GM23338 (cell line): Measurements from ENCODE around the gene C17orf114.

Experiments
- ATAC-seq: fragments of 200-7000 bp; cut with Tn5 transposase; 3 replicates; pipeline ENCODE4 v1.9.1; 2020
- DNase-seq: peaks from one replicate; pipeline ENCODE4 v3.0.0-alpha.2; 2015; ENCODE audit warnings: low spot score
- H2AFZ ChIP-seq: fragments of 200-600 bp; sonication (generic); 2 replicates; pipeline ENCODE4 v1.8.0; 2016; ENCODE audit warnings: antibody characterized with exemption, mild to moderate bottlenecking, moderate library complexity
- H3F3A ChIP-seq: fragments of 200-600 bp; sonication (generic); replicated peaks from 2 replicates; pipeline ENCODE4 v1.8.0; 2017; ENCODE audit warnings: antibody characterized with exemption, mixed run types, low read depth
- H3K27ac ChIP-seq: fragments of 200-600 bp; sonication (generic); 2 replicates; pipeline ENCODE4 v1.6.1; 2016; ENCODE audit warnings: low read depth
- H3K27me3 ChIP-seq: fragments of 200-600 bp; sonication (generic); 2 replicates; pipeline ENCODE4 v1.8.0; 2016; ENCODE audit warnings: mild to moderate bottlenecking, mixed run types, moderate library complexity; ENCODE audit not compliant: insufficient read depth
- H3K36me3 ChIP-seq: fragments of 200-600 bp; sonication (generic); 2 replicates; pipeline ENCODE4 v1.8.0; 2016; ENCODE audit warnings: mild to moderate bottlenecking; ENCODE audit not compliant: insufficient read depth
- H3K4me1 ChIP-seq: fragments of 200-600 bp; sonication (generic); 2 replicates; pipeline ENCODE4 v1.8.0; 2016; ENCODE audit warnings: mild to moderate bottlenecking, moderate library complexity; ENCODE audit not compliant: insufficient read depth
- H3K4me2 ChIP-seq: fragments of 200-600 bp; sonication (generic); 2 replicates; pipeline ENCODE4 v1.7.1; 2017; ENCODE audit warnings: mixed run types
- H3K4me3 ChIP-seq: fragments of 200-600 bp; sonication (generic); 2 replicates; pipeline ENCODE4 v1.6.1; 2016; ENCODE audit warnings: mixed run types
- H3K79me2 ChIP-seq: fragments of 200-600 bp; sonication (generic); replicated peaks from 2 replicates; pipeline ENCODE4 v1.8.0; 2017; ENCODE audit warnings: mild to moderate bottlenecking; ENCODE audit not compliant: insufficient read depth
- H3K9me2 ChIP-seq: fragments of 200-600 bp; sonication (generic); 2 replicates; pipeline ENCODE4 v1.8.0; 2017; ENCODE audit not compliant: insufficient read depth
- H4K20me1 ChIP-seq: fragments of 200-600 bp; sonication (generic); replicated peaks from 2 replicates; pipeline ENCODE4 v1.8.0; 2017; ENCODE audit warnings: mild to moderate bottlenecking; ENCODE audit not compliant: insufficient read depth
- H3K27ac Mint-ChIP-seq: 2 replicates; pipeline ENCODE4 v1.8.0; 2020; ENCODE audit warnings: inconsistent platforms, mild to moderate bottlenecking, moderate library complexity, mixed read lengths
- H3K27me3 Mint-ChIP-seq: 3 replicates; pipeline ENCODE4 v1.8.0; 2022; ENCODE audit warnings: low read depth, mild to moderate bottlenecking, moderate library complexity, mixed read lengths, inconsistent platforms; ENCODE audit not compliant: insufficient read depth, poor library complexity
- H3K36me3 Mint-ChIP-seq: 3 replicates; pipeline ENCODE4 v1.8.0; 2021; ENCODE audit warnings: low read depth, mild to moderate bottlenecking, inconsistent platforms, moderate library complexity, mixed read lengths
- H3K4me1 Mint-ChIP-seq: 3 replicates; pipeline ENCODE4 v1.8.0; 2020; ENCODE audit warnings: mild to moderate bottlenecking, inconsistent platforms, mixed read lengths
- H3K4me3 Mint-ChIP-seq: 3 replicates; pipeline ENCODE4 v1.8.0; 2021; ENCODE audit warnings: moderate library complexity, mild to moderate bottlenecking, inconsistent platforms, mixed read lengths
- H3K9me3 Mint-ChIP-seq: 3 replicates; pipeline ENCODE4 v1.8.0; 2020; ENCODE audit warnings: moderate library complexity, mild to moderate bottlenecking, inconsistent platforms, mixed read lengths
- CREB1 ChIP-seq: fragments of 250-450 bp; sonication (Bioruptor Pico); IDR thresholded peaks from 2 replicates; pipeline ENCODE4 v1.5.0; 2020; ENCODE audit warnings: low read depth, mild to moderate bottlenecking, moderate library complexity
- EZH2 ChIP-seq: fragments of 200-600 bp; sonication (generic); IDR thresholded peaks from one replicate; pipeline ENCODE4 v1.8.0; 2017; ENCODE audit warnings: antibody characterized with exemption, mild to moderate bottlenecking, low read depth; ENCODE audit not compliant: unreplicated experiment
- EZH2phosphoT487 ChIP-seq: fragments of 200-600 bp; sonication (generic); IDR thresholded peaks from one replicate; pipeline ENCODE4 v1.8.1; 2018; ENCODE audit warnings: antibody characterized with exemption; ENCODE audit not compliant: unreplicated experiment
- JUNB ChIP-seq: IDR thresholded peaks from one replicate; pipeline ENCODE4 v1.6.1; 2016; ENCODE audit warnings: antibody characterized with exemption; ENCODE audit not compliant: unreplicated experiment
- NANOG ChIP-seq: IDR thresholded peaks from 2 replicates; pipeline ENCODE4 v1.6.1; 2016; ENCODE audit warnings: antibody characterized with exemption, borderline replicate concordance
- POLR2AphosphoS5 ChIP-seq: IDR thresholded peaks from 2 replicates; pipeline ENCODE4 v1.6.1; 2016; ENCODE audit warnings: antibody characterized with exemption, low read depth
- ZNF331 ChIP-seq: fragments of 250-450 bp; sonication (Bioruptor Pico); IDR thresholded peaks from 2 replicates; pipeline ENCODE4 v1.5.0; 2020; ENCODE audit warnings: low read depth, mild to moderate bottlenecking, moderate library complexity
- TF ChIP-seq, protein P1 (sequence below), 2 experiments: fragments of 200-600 bp in 1 of 2; sonication (generic) in 1 of 2; conservative IDR thresholded peaks; 2 replicates each; pipeline versions ENCODE4 v1.5.1 to v1.6.1; 2016 to 2017; ENCODE audit warnings: antibody characterized with exemption in 2 of 2, low read depth in 2 of 2, mild to moderate bottlenecking in 2 of 2, moderate library complexity in 1 of 2

C17orf114 gene

DNA sequence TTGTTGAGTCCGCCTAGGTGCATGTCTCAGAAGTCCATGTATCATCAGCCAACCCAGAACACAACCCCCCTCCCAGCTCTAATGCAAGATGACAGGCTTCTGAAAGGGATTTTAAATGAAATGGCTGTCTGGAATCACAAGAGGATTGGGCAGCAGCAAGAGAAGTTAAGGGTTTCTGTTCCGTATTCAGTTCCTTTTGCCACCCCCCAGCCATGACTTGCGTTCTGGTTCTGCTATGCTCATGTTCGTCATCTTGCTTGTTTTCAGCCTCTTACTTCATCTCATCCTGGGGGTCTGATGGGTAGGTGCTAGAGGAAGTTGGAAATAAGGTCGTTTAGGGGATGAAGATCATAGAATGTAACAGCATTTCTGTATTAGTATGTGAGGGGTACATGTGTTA is 43.0 kb upstream of the C17orf114 start:
- no peak overlapping the region for H3K27ac Mint-ChIP-seq
- Histone ChIP-seq H3K9me2 (no peaks in the 10 kb centered on the region), H3K4me1 (peaks cover 25% of the 10 kb centered on the region), H3K36me3 (no peaks in the 10 kb centered on the region), H3K27ac (no peak overlapping the region), H3K4me2 (no peak overlapping the region), H3K27me3 (no peaks in the 10 kb centered on the region), H3K79me2 (peaks cover 79% of the 10 kb centered on the region), H3F3A (no peaks in the 10 kb centered on the region), H4K20me1 (peaks cover 7% of the 10 kb centered on the region), H3K4me3 (no peak overlapping the region), H2AFZ (no peak overlapping the region)
- no peaks in the 10 kb centered on the region; the same call in 2 of the 3 replicates for H3K9me3 Mint-ChIP-seq
- no peak for ATAC-seq
- peaks cover 37% of the 10 kb centered on the region for H3K4me1 Mint-ChIP-seq
- DNase-seq = no peak
- H3K27me3 Mint-ChIP-seq = peaks cover 4% of the 10 kb centered on the region
- TF ChIP-seq ZNF331 (CRISPR knock-in tag) = no peak
- no peak for TF ChIP-seq NANOG
- no peak for TF ChIP-seq JUNB
- no peak for TF ChIP-seq EZH2phosphoT487
- no peak overlapping the region for H3K4me3 Mint-ChIP-seq
- no peaks in the 10 kb centered on the region; the same call in 2 of the 3 replicates for H3K36me3 Mint-ChIP-seq

DNA sequence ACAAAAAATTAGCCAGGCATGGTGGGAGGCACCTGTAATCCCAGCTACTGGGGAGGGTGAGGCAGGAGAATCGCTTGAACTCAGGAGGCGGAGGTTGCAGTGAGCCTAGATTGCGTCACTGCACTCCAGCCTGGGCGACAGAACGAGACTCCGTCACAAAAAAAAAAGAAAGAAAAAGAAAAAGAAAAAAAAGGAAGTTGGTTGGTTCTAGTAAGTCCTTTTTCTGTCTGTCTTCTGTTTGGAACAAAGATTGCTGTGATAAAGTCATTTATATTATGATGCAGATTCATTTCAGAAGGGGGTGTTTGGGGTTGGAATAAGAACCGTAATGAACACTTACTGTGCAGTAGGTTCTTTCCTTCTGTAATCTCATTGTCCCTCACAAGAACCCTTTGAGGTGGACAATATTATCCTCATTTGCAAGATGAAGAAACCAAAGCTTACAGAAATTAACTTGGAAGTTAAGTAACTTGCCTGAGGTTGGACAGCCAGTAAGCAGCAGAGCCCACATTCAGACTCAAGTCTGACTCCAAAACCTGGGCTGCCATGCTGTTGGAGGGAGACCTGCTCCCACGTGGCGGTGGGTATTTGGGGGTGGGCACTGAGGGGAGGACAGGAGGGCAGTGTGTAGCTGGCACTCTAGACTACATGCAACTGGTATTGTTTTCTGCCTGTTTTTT is 41.3 kb upstream of the C17orf114 start:
- H3K79me2 ChIP-seq = peaks cover 83% of the 10 kb centered on the region
- H3K9me3 Mint-ChIP-seq = no peaks in the 10 kb centered on the region

DNA sequence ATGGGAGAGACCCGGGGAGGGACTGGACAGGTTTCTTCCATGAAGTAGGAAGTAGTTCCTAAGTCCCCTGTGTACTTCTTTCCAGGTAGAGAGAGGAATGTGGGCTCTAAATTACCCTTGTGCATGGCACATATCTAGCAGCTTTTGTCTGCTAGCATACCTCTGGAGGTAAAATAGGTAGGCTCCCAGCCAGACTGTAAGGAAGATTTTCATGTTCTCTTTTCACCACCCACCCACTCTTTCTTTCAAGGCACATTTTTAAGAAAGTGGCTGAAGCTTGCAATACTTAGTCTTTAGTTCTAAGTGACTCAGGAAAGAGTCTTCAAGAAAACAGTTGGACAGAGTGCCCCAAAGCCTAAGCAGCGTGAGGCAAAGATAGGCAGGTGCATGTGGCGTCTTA is 40.2 kb upstream of the C17orf114 start:
- Mint-ChIP-seq H3K27ac (no peak overlapping the region), H3K9me3 (no peaks in the 10 kb centered on the region), H3K4me3 (no peak overlapping the region), H3K36me3 (no peaks in the 10 kb centered on the region; the same call in 2 of the 3 replicates), H3K4me1 (peaks cover 30% of the 10 kb centered on the region), H3K27me3 (peaks cover 5% of the 10 kb centered on the region)
- Histone ChIP-seq H3K27ac (no peak overlapping the region), H3K27me3 (no peaks in the 10 kb centered on the region), H3K79me2 (peaks cover 82% of the 10 kb centered on the region), H3K4me3 (no peak overlapping the region), H3K9me2 (no peaks in the 10 kb centered on the region), H3K4me1 (peaks cover 8% of the 10 kb centered on the region; the same call in 1 of the 2 replicates), H4K20me1 (peaks cover 19% of the 10 kb centered on the region), H3K4me2 (no peak overlapping the region), H2AFZ (no peak overlapping the region), H3F3A (no peaks in the 10 kb centered on the region), H3K36me3 (no peaks in the 10 kb centered on the region)
- DNase-seq (no peak), ATAC-seq (no peak)
- TF ChIP-seq CREB1 (CRISPR knock-in tag) (no peak), ZNF331 (CRISPR knock-in tag) (no peak), EZH2 (no peak), NANOG (no peak)

More for the DNA sequence above, 41.3 kb upstream of the C17orf114 start:
- Histone ChIP-seq H4K20me1 (peaks cover 10% of the 10 kb centered on the region), H3K36me3 (no peaks in the 10 kb centered on the region), H3K27me3 (no peaks in the 10 kb centered on the region), H3F3A (no peaks in the 10 kb centered on the region), H3K9me2 (no peaks in the 10 kb centered on the region), H3K4me3 (no peak overlapping the region), H3K4me1 (peaks cover 8% of the 10 kb centered on the region), H3K27ac (no peak overlapping the region), H2AFZ (no peak overlapping the region), H3K4me2 (no peak overlapping the region)
- DNase-seq (no peak), ATAC-seq (no peak)
- H3K27me3 Mint-ChIP-seq = peaks cover 5% of the 10 kb centered on the region
- no peaks in the 10 kb centered on the region; the same call in 2 of the 3 replicates for H3K36me3 Mint-ChIP-seq
- TF ChIP-seq, protein P1, sequence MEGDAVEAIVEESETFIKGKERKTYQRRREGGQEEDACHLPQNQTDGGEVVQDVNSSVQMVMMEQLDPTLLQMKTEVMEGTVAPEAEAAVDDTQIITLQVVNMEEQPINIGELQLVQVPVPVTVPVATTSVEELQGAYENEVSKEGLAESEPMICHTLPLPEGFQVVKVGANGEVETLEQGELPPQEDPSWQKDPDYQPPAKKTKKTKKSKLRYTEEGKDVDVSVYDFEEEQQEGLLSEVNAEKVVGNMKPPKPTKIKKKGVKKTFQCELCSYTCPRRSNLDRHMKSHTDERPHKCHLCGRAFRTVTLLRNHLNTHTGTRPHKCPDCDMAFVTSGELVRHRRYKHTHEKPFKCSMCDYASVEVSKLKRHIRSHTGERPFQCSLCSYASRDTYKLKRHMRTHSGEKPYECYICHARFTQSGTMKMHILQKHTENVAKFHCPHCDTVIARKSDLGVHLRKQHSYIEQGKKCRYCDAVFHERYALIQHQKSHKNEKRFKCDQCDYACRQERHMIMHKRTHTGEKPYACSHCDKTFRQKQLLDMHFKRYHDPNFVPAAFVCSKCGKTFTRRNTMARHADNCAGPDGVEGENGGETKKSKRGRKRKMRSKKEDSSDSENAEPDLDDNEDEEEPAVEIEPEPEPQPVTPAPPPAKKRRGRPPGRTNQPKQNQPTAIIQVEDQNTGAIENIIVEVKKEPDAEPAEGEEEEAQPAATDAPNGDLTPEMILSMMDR (conservative IDR thresholded peaks at IDR 0.05; ENCODE audit: low read depth in 2 of 2) = no peak
- TF ChIP-seq EZH2 (no peak), POLR2AphosphoS5 (no peak)
- H3K4me1 Mint-ChIP-seq = peaks cover 32% of the 10 kb centered on the region
- no peak overlapping the region for H3K27ac Mint-ChIP-seq
- no peak overlapping the region for H3K4me3 Mint-ChIP-seq
